DOHH2 (cell line): ENCODE results near the gene POU6F1.

ENCODE experiments used
- H3F3A ChIP-seq: fragments of 200-600 bp; sonication (generic), shearing (Covaris generic); 2 replicates; pipeline ENCODE4 v1.6.0; 2016; ENCODE audit warnings: antibody characterized with exemption, mild to moderate bottlenecking; ENCODE audit not compliant: control insufficient read depth, insufficient read depth
- H3K27ac ChIP-seq: fragments of 200-600 bp; sonication (generic); 2 replicates; pipeline ENCODE4 v1.5.1; 2014; ENCODE audit warnings: low read depth, mild to moderate bottlenecking, low read length, moderate library complexity
- H3K27me3 ChIP-seq: fragments of 200-600 bp; sonication (generic); 2 replicates; pipeline ENCODE4 v1.6.1; 2014; ENCODE audit warnings: mild to moderate bottlenecking, low read length, mixed read lengths; ENCODE audit not compliant: control insufficient read depth
- H3K36me3 ChIP-seq: fragments of 200-600 bp; sonication (generic); 2 replicates; pipeline ENCODE4 v1.6.1; 2014; ENCODE audit warnings: mild to moderate bottlenecking, low read length, moderate library complexity, mixed read lengths; ENCODE audit not compliant: control insufficient read depth
- H3K4me1 ChIP-seq: fragments of 200-600 bp; sonication (generic); 2 replicates; pipeline ENCODE4 v1.6.1; 2014; ENCODE audit warnings: mild to moderate bottlenecking, low read length, mixed read lengths; ENCODE audit not compliant: control insufficient read depth
- H3K4me2 ChIP-seq: fragments of 200-600 bp; sonication (generic); 2 replicates; pipeline ENCODE4 v1.6.0; 2014; ENCODE audit warnings: mild to moderate bottlenecking, low read length, moderate library complexity
- H3K4me3 ChIP-seq: fragments of 200-600 bp; sonication (generic); 2 replicates; pipeline ENCODE4 v1.5.1; 2014; ENCODE audit warnings: mild to moderate bottlenecking, low read length, mixed read lengths
- H3K79me2 ChIP-seq: fragments of 200-600 bp; sonication (generic); 2 replicates; pipeline ENCODE4 v1.6.1; 2014; ENCODE audit warnings: mild to moderate bottlenecking, low read length, mixed read lengths; ENCODE audit not compliant: control insufficient read depth
- H3K9me2 ChIP-seq: fragments of 200-600 bp; sonication (generic); replicated peaks from 2 replicates; pipeline ENCODE4 v1.6.1; 2014; ENCODE audit warnings: mild to moderate bottlenecking, low read length, mixed read lengths; ENCODE audit not compliant: control insufficient read depth
- H3K9me3 ChIP-seq: fragments of 200-600 bp; sonication (generic); 2 replicates; pipeline ENCODE4 v1.6.1; 2014; ENCODE audit warnings: antibody characterized with exemption, low read length, mixed read lengths; ENCODE audit not compliant: control insufficient read depth, insufficient read depth
- H4K20me1 ChIP-seq: fragments of 200-600 bp; sonication (generic); 2 replicates; pipeline ENCODE4 v1.6.0; 2014; ENCODE audit warnings: low read depth, mild to moderate bottlenecking, antibody characterized with exemption, low read length, moderate library complexity; ENCODE audit not compliant: control insufficient read depth, insufficient read depth
- CTCF ChIP-seq: fragments of 200-600 bp; sonication (generic); IDR thresholded peaks from one replicate; pipeline ENCODE4 v1.5.1; 2014; ENCODE audit warnings: antibody characterized with exemption, mild to moderate bottlenecking, low read depth, low read length; ENCODE audit not compliant: poor library complexity, severe bottlenecking
- EZH2phosphoT487 ChIP-seq: fragments of 200-600 bp; sonication (generic); IDR thresholded peaks from 2 replicates; pipeline ENCODE4 v1.6.1; 2017; ENCODE audit warnings: borderline replicate concordance, mild to moderate bottlenecking, antibody characterized with exemption, low read length, moderate library complexity, mixed read lengths

Gene POU6F1

GRCh38 chr12:51245476-51246253, 27.8 kb upstream of the POU6F1 start:
- H3K79me2 ChIP-seq: peaks cover 6% of the 10 kb centered on the region
- peaks cover 21% of the 10 kb centered on the region for H3K4me1 ChIP-seq
- H4K20me1 ChIP-seq: no peaks in the 10 kb centered on the region
- H3K4me3 ChIP-seq: peak overlapping the region; percentile 61
- peak overlapping the region; percentile 78 for H3K4me2 ChIP-seq
- TF ChIP-seq CTCF: no peak
- TF ChIP-seq EZH2phosphoT487: no peak
- peaks cover 9% of the 10 kb centered on the region for H3F3A ChIP-seq
- H3K9me2 ChIP-seq: no peaks in the 10 kb centered on the region
- H3K9me3 ChIP-seq: no peaks in the 10 kb centered on the region
- peaks cover 39% of the 10 kb centered on the region for H3K36me3 ChIP-seq
- no peaks in the 10 kb centered on the region for H3K27me3 ChIP-seq
- H3K27ac ChIP-seq: 0 out of 2 replicates have a peak overlapping the region, but pooled peaks have one; percentile 16

DNA sequence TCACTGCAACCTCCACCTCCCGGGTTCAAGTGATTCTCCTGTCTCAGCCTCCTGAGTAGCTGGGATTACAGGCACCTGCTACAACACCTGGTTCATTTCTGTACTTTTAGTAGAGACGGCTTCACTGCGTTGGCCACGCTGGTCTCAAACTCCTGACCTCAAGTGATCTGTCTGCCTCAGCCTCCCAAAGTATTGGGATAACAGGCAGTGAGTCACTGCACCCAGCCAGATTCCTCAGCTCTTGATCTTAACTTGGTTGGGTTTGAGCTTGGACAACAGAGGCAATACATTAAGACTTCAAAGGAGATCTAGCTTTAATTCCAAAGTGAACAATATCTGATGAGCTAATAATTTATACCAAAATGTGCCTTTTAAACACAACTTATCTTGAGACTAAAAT, 26.4 kb upstream of the POU6F1 start:
- peaks cover 9% of the 10 kb centered on the region for H3F3A ChIP-seq
- H3K36me3 ChIP-seq: peaks cover 49% of the 10 kb centered on the region
- H3K79me2 ChIP-seq: peaks cover 20% of the 10 kb centered on the region
- no peak overlapping the region for H3K27ac ChIP-seq
- no peaks in the 10 kb centered on the region for H3K9me2 ChIP-seq
- no peak overlapping the region for H3K4me3 ChIP-seq
- no peak overlapping the region for H3K4me2 ChIP-seq
- no peaks in the 10 kb centered on the region for H3K9me3 ChIP-seq
- peaks cover 30% of the 10 kb centered on the region for H3K4me1 ChIP-seq
- TF ChIP-seq EZH2phosphoT487 (no peak), CTCF (no peak)
- H3K27me3 ChIP-seq: no peaks in the 10 kb centered on the region
- H4K20me1 ChIP-seq: no peaks in the 10 kb centered on the region

DNA sequence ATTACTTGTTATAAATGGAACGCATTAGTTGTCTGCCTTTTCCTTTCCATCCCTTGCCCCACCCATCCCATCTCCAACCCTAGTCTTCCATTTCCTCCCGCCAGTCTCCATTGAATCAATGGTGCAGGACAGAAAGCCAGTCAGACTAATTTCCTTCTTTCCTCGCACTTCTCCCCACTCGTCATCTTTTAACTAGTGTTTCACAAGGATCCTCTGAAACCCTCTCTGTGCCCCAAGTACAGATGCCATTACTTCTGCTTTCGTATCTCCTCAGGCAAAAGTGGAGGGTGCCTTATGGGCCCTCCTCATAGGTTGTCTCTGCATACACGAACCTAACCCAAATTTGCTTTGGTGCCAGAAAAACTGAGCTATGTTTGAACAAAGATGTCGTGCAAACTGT, 25.0 kb upstream of the POU6F1 start:
- Histone ChIP-seq H4K20me1 (no peaks in the 10 kb centered on the region), H3K4me3 (no peak overlapping the region), H3K4me2 (no peak overlapping the region), H3K4me1 (peaks cover 35% of the 10 kb centered on the region), H3K9me3 (no peaks in the 10 kb centered on the region), H3K79me2 (peaks cover 26% of the 10 kb centered on the region), H3K9me2 (no peaks in the 10 kb centered on the region), H3F3A (peaks cover 9% of the 10 kb centered on the region), H3K27me3 (no peaks in the 10 kb centered on the region), H3K36me3 (peaks cover 52% of the 10 kb centered on the region), H3K27ac (no peak overlapping the region)
- no peak for TF ChIP-seq CTCF
- no peak for TF ChIP-seq EZH2phosphoT487
